IMR-90 (cell line): Measurements from ENCODE around the gene ZNF280C. TPM values are rescaled to one million over a fixed set of nuclear protein-coding genes. Genes with fewer than 3 reads are reported as not detected.

Experiments used
- ATAC-seq: fragments of 200-7000 bp; cut with Tn5 transposase; 2 replicates; pipeline ENCODE4 v1.9.1; 2020; ENCODE audit warnings: low read depth, mild to moderate bottlenecking, moderate library complexity
- BruUV-seq: library from RNA; stranded (reverse); fragments of 400-500 nt; replicated peaks from 2 replicates; lab custom pipeline; 2021; lab: Mats Ljungman, UMichigan
- CTCF ChIA-PET: fragments of 300-600 bp; formaldehyde crosslinking; extraction: SDS; loops from one replicate; lab custom pipeline; 2021; ENCODE audit warnings: antibody characterized with exemption; lab: Yijun Ruan, JAX
- POLR2A ChIA-PET: fragments of 300-600 bp; sonication (Branson Sonifier 250); formaldehyde crosslinking; loops from one replicate; lab custom pipeline; 2022; ENCODE audit warnings: antibody characterized with exemption; ENCODE audit not compliant: unreplicated experiment; lab: Charles Lee
- DNase-seq: peaks from one replicate; pipeline ENCODE4 v3.0.0; 2013
- H2AFZ ChIP-seq: replicated peaks from 2 replicates; pipeline ENCODE3; 2013; ENCODE audit warnings: low read length, mild to moderate bottlenecking; ENCODE audit not compliant: poor library complexity
- H2AK5ac ChIP-seq: 2 replicates; pipeline ENCODE4 v1.6.1; 2013; ENCODE audit warnings: low read depth, low read length, inconsistent platforms
- H2AK9ac ChIP-seq: replicated peaks from 2 replicates; pipeline ENCODE3; 2013; ENCODE audit warnings: mild to moderate bottlenecking, low read depth, low read length, moderate library complexity; ENCODE audit not compliant: poor library complexity
- H2BK120ac ChIP-seq: 2 replicates; pipeline ENCODE4 v1.6.1; 2013; ENCODE audit warnings: low read depth, low read length, inconsistent platforms
- H2BK15ac ChIP-seq: 3 replicates; pipeline ENCODE4 v1.6.1; 2013; ENCODE audit warnings: low read depth, low read length, inconsistent platforms
- H2BK20ac ChIP-seq: 2 replicates; pipeline ENCODE4 v1.6.1; 2013; ENCODE audit warnings: low read depth, mild to moderate bottlenecking, inconsistent platforms, low read length, moderate library complexity
- H2BK5ac ChIP-seq: 2 replicates; pipeline ENCODE4 v1.6.1; 2013; ENCODE audit warnings: mild to moderate bottlenecking, low read depth, low read length, inconsistent platforms; ENCODE audit not compliant: poor library complexity, severe bottlenecking
- H3K14ac ChIP-seq: replicated peaks from 2 replicates; pipeline ENCODE4 v1.6.1; 2013; ENCODE audit warnings: low read depth, low read length, inconsistent platforms
- H3K18ac ChIP-seq: 2 replicates; pipeline ENCODE4 v1.6.1; 2013; ENCODE audit warnings: low read depth, low read length, control low read depth
- H3K23ac ChIP-seq: 2 replicates; pipeline ENCODE4 v1.6.1; 2013; ENCODE audit warnings: low read depth, low read length, inconsistent platforms
- H3K27ac ChIP-seq: 2 replicates; pipeline ENCODE4 v1.5.1; 2013; ENCODE audit warnings: mild to moderate bottlenecking, control low read depth, low read length; ENCODE audit not compliant: insufficient read depth
- H3K27me3 ChIP-seq: 2 replicates; pipeline ENCODE4 v1.6.1; 2013; ENCODE audit warnings: low read length; ENCODE audit not compliant: control insufficient read depth, insufficient read depth
- H3K36me3 ChIP-seq: 2 replicates; pipeline ENCODE4 v1.6.1; 2013; ENCODE audit warnings: low read length, mixed read lengths; ENCODE audit not compliant: control insufficient read depth, insufficient read depth
- H3K4ac ChIP-seq: 2 replicates; pipeline ENCODE4 v1.6.1; 2013; ENCODE audit warnings: low read depth, low read length, inconsistent platforms
- H3K4me1 ChIP-seq: 2 replicates; pipeline ENCODE4 v1.6.1; 2013; ENCODE audit warnings: low read length, mixed read lengths; ENCODE audit not compliant: control insufficient read depth, insufficient read depth
- H3K4me2 ChIP-seq: 2 replicates; pipeline ENCODE4 v1.6.1; 2013; ENCODE audit warnings: low read depth, mild to moderate bottlenecking, control low read depth, low read length, moderate library complexity
- H3K4me3 ChIP-seq: 2 replicates; pipeline ENCODE4 v1.5.1; 2013; ENCODE audit warnings: low read depth, mild to moderate bottlenecking, control low read depth, low read length, moderate library complexity; ENCODE audit not compliant: insufficient read depth
- H3K56ac ChIP-seq: 2 replicates; pipeline ENCODE4 v1.6.1; 2013; ENCODE audit warnings: low read length, inconsistent platforms; ENCODE audit not compliant: insufficient read depth; ENCODE audit errors: extremely low read depth
- H3K79me1 ChIP-seq, 2 experiments: 2 replicates each; pipeline ENCODE4 v1.6.1; 2013; ENCODE audit warnings: low read length in 2 of 2, inconsistent platforms in 1 of 2, low read depth in 1 of 2
- H3K9ac ChIP-seq: 2 replicates; pipeline ENCODE4 v1.6.1; 2013; ENCODE audit warnings: low read depth, low read length, control low read depth
- H3K9me1 ChIP-seq: 2 replicates; pipeline ENCODE4 v1.6.1; 2013; ENCODE audit warnings: low read length, inconsistent platforms; ENCODE audit not compliant: insufficient read depth
- H3K9me3 ChIP-seq: 2 replicates; pipeline ENCODE4 v1.6.1; 2013; ENCODE audit warnings: low read length; ENCODE audit not compliant: control insufficient read depth, insufficient read depth
- H4K20me1 ChIP-seq: 2 replicates; pipeline ENCODE4 v1.6.1; 2013; ENCODE audit warnings: low read length, inconsistent platforms; ENCODE audit not compliant: insufficient read depth
- H4K5ac ChIP-seq: 2 replicates; pipeline ENCODE4 v1.6.1; 2013; ENCODE audit warnings: mild to moderate bottlenecking, low read depth, low read length, control low read depth
- H4K8ac ChIP-seq, 2 experiments: 2 replicates each; pipeline ENCODE4 v1.6.1; 2013; ENCODE audit warnings: low read depth in 2 of 2, low read length in 2 of 2, control low read depth in 1 of 2, inconsistent platforms in 1 of 2
- H4K91ac ChIP-seq: 2 replicates; pipeline ENCODE4 v1.6.1; 2013; ENCODE audit warnings: low read depth, low read length, inconsistent platforms; ENCODE audit not compliant: insufficient read depth
- BHLHE40 ChIP-seq: fragments of 150-350 bp; IDR thresholded peaks from 2 replicates; pipeline ENCODE4 v1.6.1; 2016; ENCODE audit warnings: mild to moderate bottlenecking, low read depth, low read length
- CEBPB ChIP-seq: IDR thresholded peaks from 2 replicates; pipeline ENCODE4 v1.6.1; 2012; ENCODE audit warnings: low read depth, low read length, improper control_type of control experiment
- CHD1 ChIP-seq: IDR thresholded peaks from 2 replicates; pipeline ENCODE4 v1.6.1; 2012; ENCODE audit warnings: low read depth, low read length, improper control_type of control experiment
- ELK1 ChIP-seq: fragments of 150-350 bp; IDR thresholded peaks from 2 replicates; pipeline ENCODE4 v1.6.1; 2016; ENCODE audit warnings: low read depth, mild to moderate bottlenecking, low read length, moderate library complexity, borderline replicate concordance
- FOS ChIP-seq: fragments of 150-350 bp; IDR thresholded peaks from 2 replicates; pipeline ENCODE4 v1.6.1; 2016; ENCODE audit warnings: low read depth, low read length
- MAFK ChIP-seq: IDR thresholded peaks from 2 replicates; pipeline ENCODE4 v1.6.1; 2012; ENCODE audit warnings: low read depth, low read length, improper control_type of control experiment
- MAZ ChIP-seq: IDR thresholded peaks from 2 replicates; pipeline ENCODE4 v1.6.1; 2012; ENCODE audit warnings: low read depth, mild to moderate bottlenecking, low read length, improper control_type of control experiment, moderate library complexity, borderline replicate concordance
- MXI1 ChIP-seq: IDR thresholded peaks from 2 replicates; pipeline ENCODE4 v1.6.1; 2012; ENCODE audit warnings: low read depth, mild to moderate bottlenecking, low read length, moderate library complexity, borderline replicate concordance
- NFE2L2 ChIP-seq: fragments of 150-350 bp; IDR thresholded peaks from 2 replicates; pipeline ENCODE4 v1.6.1; 2016; ENCODE audit warnings: low read depth, mild to moderate bottlenecking, low read length
- POLR2A ChIP-seq: IDR thresholded peaks from 2 replicates; pipeline ENCODE4 v1.6.1; 2012; ENCODE audit warnings: mild to moderate bottlenecking, low read depth, low read length
- RAD21 ChIP-seq: IDR thresholded peaks from 2 replicates; pipeline ENCODE4 v1.6.1; 2012; ENCODE audit warnings: low read length, improper control_type of control experiment
- RCOR1 ChIP-seq: IDR thresholded peaks from 2 replicates; pipeline ENCODE4 v1.6.1; 2012; ENCODE audit warnings: mild to moderate bottlenecking, low read length, improper control_type of control experiment; ENCODE audit not compliant: insufficient replicate concordance
- RFX5 ChIP-seq: IDR thresholded peaks from 2 replicates; pipeline ENCODE4 v1.8.0; 2012; ENCODE audit warnings: low read depth, mild to moderate bottlenecking, low read length, moderate library complexity
- SMC3 ChIP-seq: fragments of 150-350 bp; IDR thresholded peaks from 2 replicates; pipeline ENCODE4 v1.6.1; 2016; ENCODE audit warnings: low read depth, mild to moderate bottlenecking, antibody characterized with exemption, low read length, moderate library complexity
- USF2 ChIP-seq: fragments of 150-350 bp; IDR thresholded peaks from 2 replicates; pipeline ENCODE4 v1.6.1; 2017; ENCODE audit warnings: mild to moderate bottlenecking, antibody characterized with exemption, low read length, low read depth
- WGBS, 2 experiments: methylation state at CpG; one replicate each; pipeline versions ENCODE4 v1.1.5 to v1.1.7; 2013; ENCODE audit warnings: missing lambda C conversion rate in 2 of 2; ENCODE audit not compliant: insufficient read length in 1 of 2; ENCODE audit errors: extremely low coverage in 2 of 2; 5-methylcytosine and 5-hydroxymethylcytosine counted together
- dilution Hi-C: fragments of 300-500 bp; cut with HindIII; formaldehyde crosslinking; loops from one replicate; pipeline ENCODE4 v1.14.3; 2018; ENCODE audit warnings: low sequenced_read_pairs; ENCODE audit not compliant: unreplicated experiment
- in situ Hi-C: fragments of 300-500 bp; cut with MboI; formaldehyde crosslinking; loops from 3 replicates; pipeline ENCODE4 v1.14.3; 2019; ENCODE audit warnings: low sequenced_read_pairs, inconsistent platforms, mixed read lengths
- intact Hi-C: fragments of 100-400 bp; cut with micrococcal nuclease; formaldehyde crosslinking; loops from 2 replicates; pipeline ENCODE4 v1.10.0; 2022
- polyA plus RNA-seq, 3 experiments: library from polyadenylated mRNA; depleted of rRNA; stranded (reverse); fragments of >200 nt; gene quantifications; 2 replicates each; pipeline ENCODE4 v1.2.3, GENCODE V29; 2012; ENCODE audit warnings: low replicate concordance in 1 of 3
- total RNA-seq: library from RNA; depleted of rRNA; stranded (reverse); fragments of >200 nt; gene quantifications from 2 replicates; pipeline ENCODE4 v1.2.3, GENCODE V29; 2012
- TF ChIP-seq, protein P1 (sequence below): conservative IDR thresholded peaks from 2 replicates; pipeline ENCODE4 v1.5.1; 2012; ENCODE audit warnings: mild to moderate bottlenecking, low read depth, low read length, improper control_type of control experiment

ZNF280C gene
- total and polyA plus RNA-seq, 2 of the 4 experiments (the other 2 are of a cell fraction) = 3.1 to 4.5 TPM

GRCh38 chrX:130285069-130285620, 16.4 kb upstream of the ZNF280C start:
- no peak overlapping the region for H3K18ac ChIP-seq
- H3K23ac ChIP-seq = no peak overlapping the region
- H4K91ac ChIP-seq = no peak overlapping the region
- in situ Hi-C loops = loop anchor here (25.0 kb wide), 1 partner anchor 102 kb away; the partner anchor contains the start of gene GPR119
- no peak overlapping the region for H2AK5ac ChIP-seq
- no peak overlapping the region for H2BK5ac ChIP-seq
- no peak overlapping the region for H3K14ac ChIP-seq
- H4K8ac ChIP-seq = no peak overlapping the region
- H2BK15ac ChIP-seq = no peak overlapping the region
- H3K27me3 ChIP-seq = peaks cover 3% of the 10 kb centered on the region
- intact Hi-C loops = no loop called here
- WGBS, 2 experiments = no CpG with 5 or more reads among the region's 3 CpGs
- CTCF ChIA-PET = no interaction called here
- no peak overlapping the region for H2AFZ ChIP-seq
- H3K9ac ChIP-seq = no peak overlapping the region
- H3K4ac ChIP-seq = no peak overlapping the region
- H3K4me3 ChIP-seq = no peak overlapping the region
- H2BK20ac ChIP-seq = no peak overlapping the region
- no peaks in the 10 kb centered on the region for H3K9me3 ChIP-seq
- POLR2A ChIA-PET = no interaction called here
- H2BK120ac ChIP-seq = no peak overlapping the region
- no peaks in the 10 kb centered on the region for H4K20me1 ChIP-seq
- no peaks in the 10 kb centered on the region for H3K36me3 ChIP-seq
- no peak overlapping the region for H4K5ac ChIP-seq
- no TSS peak for BruUV-seq
- TF ChIP-seq USF2 = no peak
- TF ChIP-seq SMC3 = no peak
- TF ChIP-seq, protein P1, sequence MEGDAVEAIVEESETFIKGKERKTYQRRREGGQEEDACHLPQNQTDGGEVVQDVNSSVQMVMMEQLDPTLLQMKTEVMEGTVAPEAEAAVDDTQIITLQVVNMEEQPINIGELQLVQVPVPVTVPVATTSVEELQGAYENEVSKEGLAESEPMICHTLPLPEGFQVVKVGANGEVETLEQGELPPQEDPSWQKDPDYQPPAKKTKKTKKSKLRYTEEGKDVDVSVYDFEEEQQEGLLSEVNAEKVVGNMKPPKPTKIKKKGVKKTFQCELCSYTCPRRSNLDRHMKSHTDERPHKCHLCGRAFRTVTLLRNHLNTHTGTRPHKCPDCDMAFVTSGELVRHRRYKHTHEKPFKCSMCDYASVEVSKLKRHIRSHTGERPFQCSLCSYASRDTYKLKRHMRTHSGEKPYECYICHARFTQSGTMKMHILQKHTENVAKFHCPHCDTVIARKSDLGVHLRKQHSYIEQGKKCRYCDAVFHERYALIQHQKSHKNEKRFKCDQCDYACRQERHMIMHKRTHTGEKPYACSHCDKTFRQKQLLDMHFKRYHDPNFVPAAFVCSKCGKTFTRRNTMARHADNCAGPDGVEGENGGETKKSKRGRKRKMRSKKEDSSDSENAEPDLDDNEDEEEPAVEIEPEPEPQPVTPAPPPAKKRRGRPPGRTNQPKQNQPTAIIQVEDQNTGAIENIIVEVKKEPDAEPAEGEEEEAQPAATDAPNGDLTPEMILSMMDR = no peak
- no peak for TF ChIP-seq RAD21
- TF ChIP-seq CEBPB = no peak
- TF ChIP-seq BHLHE40 = no peak
- no peak for TF ChIP-seq ELK1
- no peak for TF ChIP-seq MAZ
- TF ChIP-seq MXI1 = no peak
- no peak for TF ChIP-seq RFX5
- no peak for TF ChIP-seq RCOR1
- no peak for TF ChIP-seq POLR2A
- TF ChIP-seq NFE2L2 = no peak
- TF ChIP-seq MAFK = no peak
- TF ChIP-seq CHD1 = no peak
- no peak for TF ChIP-seq FOS
- H3K56ac ChIP-seq = no peak overlapping the region
- no peak overlapping the region for H3K4me2 ChIP-seq
- DNase-seq (no peak), ATAC-seq (no peak)
- H3K79me1 ChIP-seq = no peaks in the 10 kb centered on the region
- dilution Hi-C loops = no loop called here
- H2AK9ac ChIP-seq = no peak overlapping the region
- no peaks in the 10 kb centered on the region for H3K4me1 ChIP-seq
- H3K27ac ChIP-seq = no peak overlapping the region
- H3K9me1 ChIP-seq = no peaks in the 10 kb centered on the region
